Gastrocnemius medialis (tissue), 4 donors: ENCODE results near the gene FOLR3.

Experiments
- POLR2A ChIP-seq, 2 donors: fragments of 450-650 bp; IDR thresholded peaks; one replicate each; pipeline ENCODE4 v1.6.1; 2017; ENCODE audit warnings: antibody characterized with exemption in 2 of 2, mild to moderate bottlenecking in 2 of 2, moderate library complexity in 2 of 2
- TF ChIP-seq, protein P1 (sequence below), 5 experiments: fragments of 450-650 bp in 3 of 5; fragments of 200-600 bp in 2 of 5; sonication (generic) in 2 of 5; IDR thresholded peaks in 4 of 5; conservative IDR thresholded peaks in 1 of 5; 1 replicate in 4 of 5; 2 replicates in 1 of 5; pipeline ENCODE4 v1.5.1; 2016 to 2019; ENCODE audit warnings: antibody characterized with exemption in 5 of 5, mild to moderate bottlenecking in 3 of 5, moderate library complexity in 3 of 5

DNA sequence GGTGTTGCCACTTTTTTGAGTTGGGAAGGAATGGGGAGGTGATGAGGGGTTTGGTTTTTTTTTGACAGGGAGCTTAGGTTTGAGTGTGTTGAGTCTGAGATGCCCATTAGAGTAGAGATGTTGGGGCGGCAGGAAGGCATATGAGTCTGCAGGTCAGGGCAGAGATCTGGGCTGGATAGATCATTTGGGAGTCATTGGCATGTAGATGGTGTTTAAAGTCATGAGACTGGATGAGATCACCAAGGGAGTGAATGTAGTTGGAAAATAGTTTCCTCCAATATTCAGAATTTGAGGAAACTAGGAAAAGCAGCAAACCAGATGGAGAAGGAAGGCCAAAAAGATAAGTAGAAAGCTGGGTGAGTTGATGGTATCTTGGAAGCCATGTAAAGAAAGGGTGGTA, 21.0 kb upstream of the FOLR3 start:
- TF ChIP-seq, protein P1, sequence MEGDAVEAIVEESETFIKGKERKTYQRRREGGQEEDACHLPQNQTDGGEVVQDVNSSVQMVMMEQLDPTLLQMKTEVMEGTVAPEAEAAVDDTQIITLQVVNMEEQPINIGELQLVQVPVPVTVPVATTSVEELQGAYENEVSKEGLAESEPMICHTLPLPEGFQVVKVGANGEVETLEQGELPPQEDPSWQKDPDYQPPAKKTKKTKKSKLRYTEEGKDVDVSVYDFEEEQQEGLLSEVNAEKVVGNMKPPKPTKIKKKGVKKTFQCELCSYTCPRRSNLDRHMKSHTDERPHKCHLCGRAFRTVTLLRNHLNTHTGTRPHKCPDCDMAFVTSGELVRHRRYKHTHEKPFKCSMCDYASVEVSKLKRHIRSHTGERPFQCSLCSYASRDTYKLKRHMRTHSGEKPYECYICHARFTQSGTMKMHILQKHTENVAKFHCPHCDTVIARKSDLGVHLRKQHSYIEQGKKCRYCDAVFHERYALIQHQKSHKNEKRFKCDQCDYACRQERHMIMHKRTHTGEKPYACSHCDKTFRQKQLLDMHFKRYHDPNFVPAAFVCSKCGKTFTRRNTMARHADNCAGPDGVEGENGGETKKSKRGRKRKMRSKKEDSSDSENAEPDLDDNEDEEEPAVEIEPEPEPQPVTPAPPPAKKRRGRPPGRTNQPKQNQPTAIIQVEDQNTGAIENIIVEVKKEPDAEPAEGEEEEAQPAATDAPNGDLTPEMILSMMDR (IDR thresholded peaks at IDR 0.05 in 4 of 5, conservative IDR thresholded peaks at IDR 0.05 in 1 of 5), result no peak
- TF ChIP-seq POLR2A (IDR thresholded peaks at IDR 0.05), result no peak
